ENCODE measurements around the gene ERMARD. TPM values are rescaled to one million over a fixed set of nuclear protein-coding genes. Genes with fewer than 3 reads are reported as not detected.

ERMARD gene
- total and polyA plus RNA-seq, 8 donors = 9.1 to 62.4 (median 14.4) TPM

DNA sequence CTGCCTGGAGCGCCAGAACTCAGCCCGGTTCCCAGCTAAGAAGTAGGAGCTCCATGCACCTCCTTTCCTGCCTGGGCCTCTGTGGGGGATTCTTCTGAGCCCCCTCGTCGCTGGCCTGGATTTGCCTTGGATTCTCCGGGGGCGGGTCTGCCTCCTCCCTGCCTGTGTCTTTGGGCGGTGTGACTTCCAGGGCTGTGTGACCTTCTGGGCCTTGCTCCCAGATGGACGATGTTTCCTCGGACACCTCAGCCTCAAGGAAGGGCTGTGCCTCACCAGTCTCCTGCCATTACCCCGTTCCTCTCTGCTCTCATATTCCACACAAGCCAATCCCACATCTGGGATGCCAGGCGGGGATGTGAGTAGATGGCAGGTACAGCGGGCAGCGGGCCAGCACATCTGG, 76.8 kb downstream of the ERMARD start:
- TF ChIP-seq, protein P1, sequence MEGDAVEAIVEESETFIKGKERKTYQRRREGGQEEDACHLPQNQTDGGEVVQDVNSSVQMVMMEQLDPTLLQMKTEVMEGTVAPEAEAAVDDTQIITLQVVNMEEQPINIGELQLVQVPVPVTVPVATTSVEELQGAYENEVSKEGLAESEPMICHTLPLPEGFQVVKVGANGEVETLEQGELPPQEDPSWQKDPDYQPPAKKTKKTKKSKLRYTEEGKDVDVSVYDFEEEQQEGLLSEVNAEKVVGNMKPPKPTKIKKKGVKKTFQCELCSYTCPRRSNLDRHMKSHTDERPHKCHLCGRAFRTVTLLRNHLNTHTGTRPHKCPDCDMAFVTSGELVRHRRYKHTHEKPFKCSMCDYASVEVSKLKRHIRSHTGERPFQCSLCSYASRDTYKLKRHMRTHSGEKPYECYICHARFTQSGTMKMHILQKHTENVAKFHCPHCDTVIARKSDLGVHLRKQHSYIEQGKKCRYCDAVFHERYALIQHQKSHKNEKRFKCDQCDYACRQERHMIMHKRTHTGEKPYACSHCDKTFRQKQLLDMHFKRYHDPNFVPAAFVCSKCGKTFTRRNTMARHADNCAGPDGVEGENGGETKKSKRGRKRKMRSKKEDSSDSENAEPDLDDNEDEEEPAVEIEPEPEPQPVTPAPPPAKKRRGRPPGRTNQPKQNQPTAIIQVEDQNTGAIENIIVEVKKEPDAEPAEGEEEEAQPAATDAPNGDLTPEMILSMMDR (IDR thresholded peaks at IDR 0.05) = no peak
- 75 to 85% methylated on average over 13 of the region's 13 CpGs for WGBS, 2 donors
- Histone ChIP-seq H3K4me3 (no peak overlapping the region), H3K36me3 (no peaks in the 10 kb centered on the region), H3K27ac (no peak overlapping the region), H3K27me3 (no peaks in the 10 kb centered on the region), H3K9me3 (no peaks in the 10 kb centered on the region), H3K4me1 (peaks cover 6 to 15% (median 8%) of the 10 kb centered on the region in 3 donors)
- intact Hi-C loops (cut with DNase I) = loop anchor here in 1 of 3 donors (5.0 kb wide), 1 partner anchor 699 kb away; no protein-coding TSS in a partner anchor
- DNase-seq (peak in 1 of 6 donors; percentile 9), FAIRE-seq (no peak), ATAC-seq (no peak)

DNA sequence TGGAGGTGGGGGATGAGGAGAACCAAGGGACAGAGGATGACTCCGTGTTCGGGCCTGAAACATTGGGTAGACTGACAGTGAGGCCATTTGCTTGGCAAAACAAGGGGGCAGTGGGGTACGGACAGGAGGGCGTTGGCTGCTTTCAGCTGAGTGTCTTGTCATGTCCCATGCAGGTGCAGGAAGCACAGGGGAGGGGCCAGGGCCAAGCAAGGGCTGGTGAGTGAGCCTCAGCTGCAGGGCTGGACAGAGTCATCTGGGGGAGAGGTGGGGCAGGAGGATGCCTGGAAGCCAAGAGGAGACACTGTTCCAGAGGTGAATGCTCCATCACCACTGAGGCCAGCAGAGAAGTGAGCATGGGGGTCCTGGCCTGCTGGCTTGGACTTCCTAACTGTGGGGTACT, 78.4 kb downstream of the ERMARD start:
- no peak overlapping the region for H3K4me3 ChIP-seq
- no peaks in the 10 kb centered on the region for H3K9me3 ChIP-seq
- no peaks in the 10 kb centered on the region for H3K27me3 ChIP-seq
- TF ChIP-seq, protein P1 (IDR thresholded peaks at IDR 0.05) = no peak
- DNase-seq (peak in 2 of 6 donors; percentile 8 to 48), ATAC-seq (no peak), FAIRE-seq (no peak)
- 75 to 77% methylated on average over 4 of the region's 4 CpGs for WGBS, 2 donors
- H3K36me3 ChIP-seq = no peaks in the 10 kb centered on the region
- no peak overlapping the region for H3K27ac ChIP-seq
- H3K4me1 ChIP-seq = peaks cover 6 to 16% (median 9%) of the 10 kb centered on the region in 3 donors
- intact Hi-C loops (cut with DNase I) = loop anchor here in 2 of 3 donors (5.0 to 10.0 kb wide), 3 partner anchors 465 to 698 kb away; partner anchors contain the start of gene DLL1 (in 1 of the 2)

DNA sequence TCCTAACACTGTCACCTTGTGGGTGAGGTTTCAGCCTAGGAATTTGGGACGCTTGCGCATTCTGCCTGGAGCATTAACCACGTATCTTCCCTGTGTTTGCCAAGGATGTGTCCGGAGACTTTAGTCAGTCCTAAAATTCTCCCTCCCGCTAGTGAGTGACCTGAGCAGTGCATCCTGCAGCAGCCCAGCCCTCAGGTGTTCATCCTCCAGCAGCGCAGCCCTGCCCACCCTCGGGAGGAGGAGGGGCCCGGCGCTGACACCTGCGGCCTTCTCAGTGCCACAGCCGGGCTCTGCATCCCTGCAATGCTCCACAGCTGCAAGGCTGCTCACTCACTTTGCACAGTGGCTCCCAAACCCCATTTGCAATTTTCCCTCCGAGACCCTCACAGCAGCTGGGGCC, 79.5 kb downstream of the ERMARD start:
- Histone ChIP-seq H3K4me1 (peaks cover 6 to 16% (median 9%) of the 10 kb centered on the region in 3 donors), H3K4me3 (no peak overlapping the region), H3K9me3 (no peaks in the 10 kb centered on the region), H3K27ac (no peak overlapping the region), H3K27me3 (no peaks in the 10 kb centered on the region), H3K36me3 (no peaks in the 10 kb centered on the region)
- DNase-seq (peak in 2 of 6 donors; percentile 15 to 59), ATAC-seq (no peak), FAIRE-seq (no peak)
- 82 to 83% methylated on average over 12 of the region's 12 CpGs for WGBS, 2 donors
- TF ChIP-seq, protein P1 (IDR thresholded peaks at IDR 0.05) = no peak
- intact Hi-C loops (cut with DNase I) = loop anchor here in 1 of 3 donors (5.0 to 10.0 kb wide), 2 partner anchors 464 to 686 kb away; partner anchors contain the start of gene DLL1

Other genes starting within 250 kb of the ERMARD start
- 10 to 100 TPM in 5 of 6 donors, 1 to 10 TPM in 1; 9.6 to 32.2 (median 14.9) TPM for gene WDR27, start 49.6 kb upstream of the ERMARD start, total RNA-seq
- gene WDR27, start 49.6 kb upstream of the ERMARD start, polyA plus RNA-seq = 10 to 100 TPM; 25.5 to 43.1 TPM
- gene C6orf120, start 49.5 kb upstream of the ERMARD start, total RNA-seq = 10 to 100 TPM in 4 of 6 donors, 1 to 10 TPM in 2; 7.9 to 15.5 (median 13.9) TPM
- gene C6orf120, start 49.5 kb upstream of the ERMARD start, polyA plus RNA-seq = 1 to 10 TPM; 2.9 to 6.9 TPM
- gene PHF10, start 27.1 kb upstream of the ERMARD start, total RNA-seq = 10 to 100 TPM; 14.1 to 34.6 (median 19.9) TPM
- 10 to 100 TPM; 23.8 to 39.8 TPM for gene PHF10, start 27.1 kb upstream of the ERMARD start, polyA plus RNA-seq
- gene DYNLT2, start 50 bp upstream of the ERMARD start, total RNA-seq = 1 to 10 TPM in 2 of 6 donors, under 1 TPM in 4; 0.20 to 1.2 (median 0.89) TPM
- 1 to 10 TPM; 1.4 to 2.9 TPM for gene DYNLT2, start 50 bp upstream of the ERMARD start, polyA plus RNA-seq